Lower lobe of right lung (tissue), 2 donors: ENCODE results near the gene AEN. TPM values are rescaled to one million over a fixed set of nuclear protein-coding genes. Genes with fewer than 3 reads are reported as not detected.

Experiments
- ATAC-seq, 2 donors: fragments of 200-7000 bp; cut with Tn5 transposase; one replicate each; pipeline ENCODE4 v1.9.1; 2020 to 2022; ENCODE audit warnings: mild to moderate bottlenecking in 2 of 2, moderate library complexity in 2 of 2
- DNase-seq: peaks from one replicate; pipeline ENCODE4 v3.0.0-alpha.2; 2020
- H3K27ac ChIP-seq: fragments of 200-600 bp; one replicate; pipeline ENCODE4 v1.8.0; 2022
- H3K27me3 ChIP-seq: fragments of 200-600 bp; one replicate; pipeline ENCODE4 v1.8.0; 2022; ENCODE audit warnings: low read depth
- H3K36me3 ChIP-seq: fragments of 200-600 bp; one replicate; pipeline ENCODE4 v1.8.0; 2022; ENCODE audit warnings: mild to moderate bottlenecking
- H3K4me1 ChIP-seq: fragments of 200-600 bp; one replicate; pipeline ENCODE4 v1.8.0; 2022
- H3K4me3 ChIP-seq: fragments of 200-600 bp; one replicate; pipeline ENCODE4 v1.8.0; 2022; ENCODE audit warnings: mild to moderate bottlenecking
- H3K9me3 ChIP-seq: fragments of 200-600 bp; one replicate; pipeline ENCODE4 v1.8.0; 2022
- CTCF ChIP-seq: fragments of 200-600 bp; IDR thresholded peaks from one replicate; pipeline ENCODE4 v1.8.0; 2022; ENCODE audit warnings: antibody characterized with exemption, mild to moderate bottlenecking
- intact Hi-C: fragments of 100-400 bp; cut with DNase I; formaldehyde crosslinking; loops from one replicate; pipeline ENCODE4 v1.11.0; 2022
- total RNA-seq: library from RNA; stranded (reverse); fragmentation: NEBNext Ultra II Directional; extraction: Animal tissue kit (Norgen Biotek cat#: 25700); gene quantifications from one replicate; pipeline ENCODE4 v1.2.1, GENCODE V29; 2021
- donor health status: DM: no; HTN: yes; CAD: no; lungs with severe emphysema.

Gene AEN
- total RNA-seq, 1 donor from 2014 or later = 23.8 TPM

GRCh38 chr15:88651136-88651732 lies 30.1 kb downstream of the AEN start:
- Histone ChIP-seq H3K4me1 (peaks cover 36% of the 10 kb centered on the region), H3K27me3 (no peaks in the 10 kb centered on the region), H3K27ac (no peak overlapping the region), H3K9me3 (no peaks in the 10 kb centered on the region), H3K36me3 (peaks cover 6% of the 10 kb centered on the region), H3K4me3 (no peak overlapping the region)
- intact Hi-C loops = no loop called here
- ATAC-seq (no peak), DNase-seq (no peak)
- no peak for TF ChIP-seq CTCF

DNA sequence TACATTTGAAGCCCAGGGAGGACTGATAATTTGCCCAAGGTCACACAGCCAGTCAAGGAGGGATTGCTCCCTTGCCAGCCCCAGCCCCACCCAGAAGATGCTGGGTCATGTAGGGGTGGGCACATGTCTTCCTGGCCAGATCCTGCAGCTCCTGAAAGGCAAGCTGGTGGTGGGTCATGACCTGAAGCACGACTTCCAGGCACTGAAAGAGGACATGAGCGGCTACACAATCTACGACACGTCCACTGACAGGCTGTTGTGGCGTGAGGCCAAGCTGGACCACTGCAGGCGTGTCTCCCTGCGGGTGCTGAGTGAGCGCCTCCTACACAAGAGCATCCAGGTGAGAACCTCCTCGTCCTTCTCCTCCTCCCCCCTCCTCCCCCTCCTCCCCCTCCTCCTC lies 30.8 kb downstream of the AEN start:
- Histone ChIP-seq H3K9me3 (no peaks in the 10 kb centered on the region), H3K27ac (no peak overlapping the region), H3K4me1 (peaks cover 34% of the 10 kb centered on the region), H3K36me3 (peaks cover 6% of the 10 kb centered on the region), H3K27me3 (no peaks in the 10 kb centered on the region), H3K4me3 (no peak overlapping the region)
- TF ChIP-seq CTCF = no peak
- ATAC-seq (no peak), DNase-seq (no peak)
- intact Hi-C loops = no loop called here

GRCh38 chr15:88652456-88653199 lies 31.5 kb downstream of the AEN start:
- Histone ChIP-seq H3K4me1 (peaks cover 27% of the 10 kb centered on the region), H3K27ac (no peak overlapping the region), H3K27me3 (no peaks in the 10 kb centered on the region), H3K4me3 (no peak overlapping the region), H3K36me3 (peaks cover 6% of the 10 kb centered on the region), H3K9me3 (no peaks in the 10 kb centered on the region)
- intact Hi-C loops = no loop called here
- no peak for DNase-seq
- ATAC-seq = no peak
- no peak for TF ChIP-seq CTCF

DNA sequence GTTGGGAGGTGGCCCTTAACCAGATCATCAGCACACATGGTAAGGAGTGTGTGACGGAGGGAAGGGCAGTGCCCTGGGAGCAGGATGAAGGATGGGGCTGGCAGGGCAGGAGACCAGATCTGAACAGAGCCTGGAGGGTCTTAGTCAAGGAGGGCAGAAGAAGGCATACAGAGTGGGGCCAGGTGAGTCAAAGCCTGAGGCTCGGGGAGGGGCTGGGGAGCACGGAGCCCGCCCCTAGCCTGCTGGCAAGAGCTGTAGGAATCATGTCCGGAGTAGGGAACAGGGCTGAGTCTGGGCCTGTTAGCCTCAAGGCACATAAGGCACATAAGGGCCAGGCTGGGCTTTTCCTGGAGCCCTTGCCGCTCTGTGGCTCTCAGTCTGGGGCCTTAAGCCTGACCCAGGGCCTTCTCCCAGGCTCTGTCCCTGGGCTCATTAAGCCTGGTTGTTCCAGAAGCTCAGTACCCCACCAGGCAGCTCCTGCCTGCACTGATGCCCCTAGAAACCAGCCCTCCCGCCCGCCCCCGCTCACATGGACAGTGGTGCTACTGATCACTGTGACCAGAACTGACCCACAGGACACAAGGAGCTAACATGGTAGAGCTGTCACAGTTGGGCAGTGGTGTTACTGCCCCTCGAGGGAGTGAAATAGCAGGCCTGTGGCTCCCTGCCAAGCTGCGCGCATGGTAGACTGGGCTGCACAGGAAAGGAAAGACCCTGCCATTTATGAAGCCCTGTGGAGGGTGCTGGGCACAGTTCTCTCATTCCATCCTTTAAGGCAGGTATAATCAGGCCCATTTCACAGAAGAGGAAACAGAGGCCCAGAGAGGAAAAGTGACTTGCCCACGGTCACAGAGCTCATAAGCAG lies 32.3 kb downstream of the AEN start:
- Histone ChIP-seq H3K36me3 (peaks cover 6% of the 10 kb centered on the region), H3K4me3 (no peak overlapping the region), H3K27me3 (no peaks in the 10 kb centered on the region), H3K27ac (no peak overlapping the region), H3K9me3 (no peaks in the 10 kb centered on the region), H3K4me1 (peaks cover 19% of the 10 kb centered on the region)
- ATAC-seq (no peak), DNase-seq (no peak)
- TF ChIP-seq CTCF = no peak
- intact Hi-C loops = no loop called here

DNA sequence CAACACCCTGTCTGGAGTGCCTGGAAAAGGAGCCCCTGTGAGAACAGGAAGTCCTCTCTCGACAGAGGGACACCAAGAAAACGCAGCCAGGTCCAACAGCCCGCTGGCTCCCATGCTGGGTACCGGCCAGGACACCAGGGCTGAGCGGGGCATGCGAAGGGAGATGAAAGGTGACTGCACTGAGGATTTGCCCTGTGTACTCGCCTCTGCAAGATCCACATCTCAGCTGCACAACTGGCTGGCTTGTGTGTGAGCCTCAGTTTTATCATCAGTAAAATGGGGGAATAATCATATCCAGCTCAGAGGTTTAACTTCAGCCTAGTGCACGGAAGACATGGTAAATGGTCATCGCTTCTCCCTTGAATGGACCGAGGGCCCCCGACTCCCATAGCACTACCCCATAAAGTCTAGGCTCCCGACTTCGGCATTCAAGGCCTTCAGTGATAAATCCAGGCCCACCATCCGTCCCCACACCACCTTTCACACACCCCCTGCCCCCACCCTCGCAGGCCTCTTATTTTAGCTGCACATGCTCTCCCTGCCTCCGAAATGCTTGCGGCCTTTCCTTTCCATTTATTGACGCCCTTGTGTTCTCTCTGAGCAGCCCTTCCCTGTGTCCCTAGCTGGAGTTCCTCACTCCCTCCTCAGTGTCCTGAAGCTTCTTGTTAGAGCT lies 33.4 kb downstream of the AEN start:
- TF ChIP-seq CTCF = no peak
- Histone ChIP-seq H3K36me3 (peaks cover 6% of the 10 kb centered on the region), H3K27me3 (no peaks in the 10 kb centered on the region), H3K4me1 (peaks cover 9% of the 10 kb centered on the region), H3K4me3 (no peak overlapping the region), H3K27ac (no peak overlapping the region), H3K9me3 (no peaks in the 10 kb centered on the region)
- intact Hi-C loops = no loop called here
- DNase-seq (no peak), ATAC-seq (no peak)
